Measurements from ENCODE around the gene ZNF626. TPM values are rescaled to one million over a fixed set of nuclear protein-coding genes. Genes with fewer than 3 reads are reported as not detected.
"Not testable (repeated sequence)": the region's sequence is repeated elsewhere in the genome, so short reads cannot be mapped to it uniquely, and the experiment has no call there.

ZNF626 gene
- total RNA-seq (59.8 TPM), polyA plus RNA-seq (8.6 TPM)

DNA sequence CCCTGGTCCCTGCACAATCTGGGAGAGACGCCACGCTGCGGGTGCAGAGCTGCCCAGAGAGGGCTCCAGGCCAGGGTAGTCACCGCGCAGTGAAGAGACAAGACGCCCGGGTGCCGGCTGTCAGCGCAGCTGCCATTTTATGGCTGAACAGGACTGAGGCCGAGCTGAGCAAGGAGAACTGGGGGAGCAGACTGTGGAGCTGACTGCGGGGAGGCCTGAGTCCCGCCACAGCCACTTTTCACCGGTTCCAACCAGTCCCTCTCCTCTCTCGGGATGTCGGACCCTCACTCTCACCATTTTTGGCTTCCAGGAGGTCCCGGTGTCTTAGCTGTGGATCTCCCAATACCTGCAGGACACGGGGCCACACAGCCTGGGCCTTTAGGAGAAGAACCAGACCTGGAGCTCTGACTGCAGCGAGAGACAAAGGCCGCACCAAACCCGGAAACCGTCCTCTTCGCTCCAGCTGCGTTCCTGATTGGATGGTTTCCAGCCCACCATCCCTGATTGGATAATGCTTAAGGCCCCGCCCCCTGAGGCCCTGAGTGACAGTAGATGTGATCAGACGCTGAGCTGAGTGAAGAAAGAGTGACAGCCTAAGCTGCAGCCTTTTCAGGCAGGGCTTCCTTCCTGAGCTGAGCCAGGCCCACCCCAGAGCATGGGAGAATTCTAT, at the start of gene ZNF626:
Gene ZNF626, minus strand, starts transcription at position 422 of the 670 bp plus-strand sequence. Its CDS starts 125 bp downstream, at position 297.
- peak within 1 kb of the TSS; percentile 70 for H3K4me3 ChIP-seq (ENCODE audit: low read depth, low read length)
- peaks cover 5% of the 10 kb centered on the region for H3K4me1 ChIP-seq (ENCODE audit: insufficient read depth)
- H3K27ac ChIP-seq (ENCODE audit: low read depth): peak within 1 kb of the TSS; percentile 94
- H3K36me3 ChIP-seq (ENCODE audit: insufficient read depth): peaks cover 2% of the 10 kb centered on the region
- under 1% methylated on average over 25 of the region's 25 CpGs for WGBS
- peak; percentile 97 for DNase-seq (ENCODE audit: extremely low spot score)

DNA sequence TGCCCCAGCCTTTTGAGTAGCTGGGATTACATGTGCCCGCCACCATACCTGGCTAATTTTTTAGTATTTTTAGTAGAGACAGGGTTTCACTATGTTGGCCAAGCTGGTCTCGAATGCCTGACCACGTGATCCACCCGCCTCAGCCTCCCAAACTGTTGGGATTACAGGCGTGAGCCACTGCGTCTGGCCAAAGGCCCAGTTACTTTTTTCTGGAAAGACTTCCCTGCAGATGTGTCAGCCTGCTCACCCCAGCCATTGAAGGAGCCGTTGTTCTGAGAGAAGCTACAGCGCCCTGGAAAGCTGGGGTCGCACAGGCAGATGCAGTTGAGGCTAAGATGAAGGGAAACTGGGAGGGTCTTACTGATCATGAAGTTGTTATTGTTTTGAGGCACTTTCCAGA, 7.9 kb upstream of the ZNF626 start:
- no peak overlapping the region for H3K27ac ChIP-seq (ENCODE audit: low read depth)
- H3K4me3 ChIP-seq (ENCODE audit: low read depth, low read length): no peak overlapping the region
- no peaks in the 10 kb centered on the region for H3K36me3 ChIP-seq (ENCODE audit: insufficient read depth)
- no peaks in the 10 kb centered on the region for H3K4me1 ChIP-seq (ENCODE audit: insufficient read depth)
- DNase-seq (ENCODE audit: extremely low spot score): no peak
- 74% methylated on average over 9 of the region's 9 CpGs for WGBS

DNA sequence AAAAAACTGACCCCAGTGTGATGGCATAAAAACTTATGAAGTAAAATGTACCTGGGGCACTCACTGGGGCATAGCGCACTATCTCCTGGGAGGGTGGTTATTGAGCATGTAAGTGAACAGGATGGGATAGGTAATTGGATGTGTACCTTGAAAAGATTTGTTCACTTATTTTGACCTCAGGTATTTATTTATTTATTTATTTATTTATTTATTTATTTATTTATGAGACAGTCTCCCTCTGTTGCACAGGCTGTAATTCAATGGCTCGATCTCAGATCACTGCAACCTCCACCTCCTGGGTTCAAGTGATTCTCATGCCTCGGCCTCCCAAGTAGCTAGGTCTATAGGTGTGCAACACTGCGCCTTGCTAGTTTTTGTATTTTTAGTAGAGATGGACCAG, 5.9 kb upstream of the ZNF626 start:
- H3K4me1 ChIP-seq (ENCODE audit: insufficient read depth): no peaks in the 10 kb centered on the region
- H3K4me3 ChIP-seq (ENCODE audit: low read depth, low read length): no peak overlapping the region
- WGBS: 98% methylated on average over 4 of the region's 4 CpGs
- DNase-seq (ENCODE audit: extremely low spot score): no peak
- no peaks in the 10 kb centered on the region for H3K36me3 ChIP-seq (ENCODE audit: insufficient read depth)
- H3K27ac ChIP-seq (ENCODE audit: low read depth): no peak overlapping the region

DNA sequence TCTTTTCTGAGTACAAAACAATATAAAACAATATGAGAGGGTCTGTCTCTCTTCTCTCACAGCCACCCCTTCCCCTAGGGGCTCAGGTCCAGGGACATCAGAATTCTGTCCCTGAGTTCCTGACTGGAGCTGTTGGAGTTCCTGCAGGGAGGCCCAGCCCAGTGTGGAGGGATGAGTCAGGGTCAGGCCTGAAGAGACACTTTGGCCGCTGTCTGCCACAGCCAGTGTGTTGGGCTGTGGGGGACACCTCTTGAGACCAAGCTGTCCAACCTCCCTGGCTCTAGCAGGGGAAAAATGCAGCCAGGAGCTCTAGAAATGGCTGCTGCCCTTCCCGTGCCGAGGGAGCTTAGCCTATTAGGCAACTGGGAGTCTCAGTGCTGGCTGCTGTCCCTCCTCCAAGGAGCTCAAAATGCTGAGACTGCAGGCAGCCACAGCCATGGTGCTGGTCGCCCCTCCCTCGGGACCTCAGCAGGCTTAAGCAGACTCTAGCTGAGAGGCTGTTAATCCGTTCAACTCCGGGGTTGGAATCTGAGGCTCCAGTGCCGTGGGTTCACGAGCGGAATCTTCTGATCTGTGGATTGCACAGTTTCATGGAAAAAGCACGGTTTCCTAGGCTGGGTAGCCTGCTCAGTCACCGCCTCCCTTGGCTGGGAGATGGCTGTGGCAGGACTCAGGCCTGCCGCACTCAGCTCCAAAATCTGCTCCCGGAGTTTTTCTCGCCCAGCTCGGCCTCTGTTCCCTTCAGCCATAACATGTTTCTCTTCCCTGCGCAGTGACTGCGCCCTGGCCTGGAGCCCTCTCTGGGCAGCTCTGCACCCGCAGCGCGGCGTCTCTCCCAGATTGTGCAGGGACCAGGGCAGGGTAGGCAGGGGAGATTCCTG, 3.8 kb upstream of the ZNF626 start:
- H3K36me3 ChIP-seq (ENCODE audit: insufficient read depth): no peaks in the 10 kb centered on the region
- no peak overlapping the region for H3K4me3 ChIP-seq (ENCODE audit: low read depth, low read length)
- H3K4me1 ChIP-seq (ENCODE audit: insufficient read depth): no peaks in the 10 kb centered on the region
- DNase-seq (ENCODE audit: extremely low spot score): no peak
- WGBS: 38% methylated on average over 22 of the region's 22 CpGs
- H3K27ac ChIP-seq (ENCODE audit: low read depth): peak overlapping the region; percentile 83

DNA sequence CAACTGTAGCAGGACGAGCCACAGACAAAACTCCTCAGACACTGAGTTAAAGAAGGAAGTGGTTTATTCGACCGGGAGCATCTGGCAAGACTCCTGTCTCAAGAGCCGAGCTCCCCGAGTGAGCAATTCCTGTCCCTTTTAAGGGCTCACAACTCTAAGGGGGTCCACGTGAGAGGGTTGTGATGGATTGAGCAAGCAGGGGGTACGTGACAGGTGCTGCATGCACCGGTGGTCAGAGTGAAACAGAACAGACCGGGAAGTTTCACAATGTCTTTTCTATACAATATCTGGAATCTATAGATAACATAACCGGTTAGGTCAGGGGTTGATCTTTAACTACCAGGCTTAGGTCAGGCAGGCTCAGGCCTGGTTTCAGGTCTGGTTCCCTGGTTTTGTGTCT, 3.1 kb upstream of the ZNF626 start:
- peak overlapping the region; percentile 83 for H3K27ac ChIP-seq (ENCODE audit: low read depth)
- 58% methylated on average over 10 of the region's 10 CpGs for WGBS
- not testable (repeated sequence) for H3K36me3 ChIP-seq (ENCODE audit: insufficient read depth); H3K4me1 ChIP-seq (ENCODE audit: insufficient read depth); DNase-seq (ENCODE audit: extremely low spot score); H3K4me3 ChIP-seq (ENCODE audit: low read depth, low read length)

DNA sequence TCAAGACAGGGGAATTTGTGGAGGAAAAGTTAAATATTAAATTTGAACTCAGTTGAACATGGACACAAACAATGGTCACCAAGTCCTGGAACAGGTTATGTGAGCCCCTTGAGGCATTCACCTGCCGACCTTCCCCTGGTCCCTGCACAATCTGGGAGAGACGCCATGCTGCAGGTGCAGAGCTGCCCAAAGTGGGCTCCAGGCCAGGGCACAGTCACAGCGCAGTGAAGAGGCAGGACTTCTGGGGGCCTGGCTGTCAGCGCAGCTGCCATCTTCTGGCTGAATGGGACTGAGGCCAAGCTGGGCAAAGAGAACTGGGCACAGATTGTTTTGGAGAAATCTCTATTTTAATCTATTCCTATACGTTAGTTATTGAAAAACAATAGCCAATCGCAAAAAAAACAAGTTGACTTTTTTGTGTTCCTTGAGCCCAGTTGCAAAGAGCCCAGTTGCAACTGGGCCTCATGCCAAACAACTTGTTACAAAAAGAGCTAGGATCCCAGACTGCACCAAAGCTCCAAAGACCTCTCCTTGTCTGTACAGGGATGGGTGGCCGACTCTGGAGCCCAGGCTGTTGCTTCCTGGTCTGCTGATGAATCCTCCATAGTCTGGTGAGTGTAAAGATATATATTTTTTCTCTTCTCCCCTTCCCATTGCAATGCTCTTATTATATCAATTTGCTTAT, 1.2 kb upstream of the ZNF626 start:
- H3K4me1 ChIP-seq (ENCODE audit: insufficient read depth): peaks cover 5% of the 10 kb centered on the region
- no peak overlapping the region for H3K4me3 ChIP-seq (ENCODE audit: low read depth, low read length)
- DNase-seq (ENCODE audit: extremely low spot score): no peak
- no peaks in the 10 kb centered on the region for H3K36me3 ChIP-seq (ENCODE audit: insufficient read depth)
- 77% methylated on average over 7 of the region's 7 CpGs for WGBS
- H3K27ac ChIP-seq (ENCODE audit: low read depth): no peak overlapping the region

DNA sequence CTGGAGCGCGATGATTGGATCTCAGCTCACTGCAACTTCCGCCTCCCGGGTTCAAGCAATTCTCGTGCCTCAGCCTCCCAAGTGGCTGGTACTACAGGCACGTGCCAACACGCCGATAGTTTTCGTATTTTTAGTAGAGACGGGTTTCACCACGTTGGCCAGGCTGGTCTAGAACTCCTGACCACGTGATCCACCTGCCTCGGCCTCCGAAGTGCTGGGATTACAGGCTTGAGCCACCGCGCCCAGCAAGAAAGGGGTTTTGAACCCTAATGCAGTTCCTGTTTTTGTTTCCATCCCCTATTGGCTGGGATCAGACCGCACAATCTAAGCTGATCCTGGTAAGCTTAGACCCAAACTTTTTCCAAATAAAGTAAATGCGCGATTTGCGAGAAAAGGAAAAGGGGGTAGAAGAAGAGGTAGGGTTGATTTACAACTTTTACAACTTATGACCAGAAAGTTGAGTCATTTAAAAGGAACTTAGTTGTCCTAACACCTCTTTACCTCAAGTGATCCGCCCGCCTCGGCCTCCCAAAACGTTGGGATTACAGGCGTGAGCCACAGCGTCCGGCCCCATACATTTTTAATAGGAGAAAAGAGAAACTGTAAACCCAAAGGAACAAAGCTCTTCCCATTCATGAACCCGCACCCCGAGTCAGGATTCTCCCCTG, 764 bp downstream of the ZNF626 start:
- DNase-seq (ENCODE audit: extremely low spot score): no peak
- whole genome bisulfite sequencing: 17% methylated on average over 29 of the region's 29 CpGs
- peaks cover 2% of the 10 kb centered on the region for H3K36me3 ChIP-seq (ENCODE audit: insufficient read depth)
- H3K27ac ChIP-seq (ENCODE audit: low read depth): peak overlapping the region; percentile 94
- H3K4me1 ChIP-seq (ENCODE audit: insufficient read depth): peaks cover 5% of the 10 kb centered on the region
- H3K4me3 ChIP-seq (ENCODE audit: low read depth, low read length): peak overlapping the region; percentile 70

DNA sequence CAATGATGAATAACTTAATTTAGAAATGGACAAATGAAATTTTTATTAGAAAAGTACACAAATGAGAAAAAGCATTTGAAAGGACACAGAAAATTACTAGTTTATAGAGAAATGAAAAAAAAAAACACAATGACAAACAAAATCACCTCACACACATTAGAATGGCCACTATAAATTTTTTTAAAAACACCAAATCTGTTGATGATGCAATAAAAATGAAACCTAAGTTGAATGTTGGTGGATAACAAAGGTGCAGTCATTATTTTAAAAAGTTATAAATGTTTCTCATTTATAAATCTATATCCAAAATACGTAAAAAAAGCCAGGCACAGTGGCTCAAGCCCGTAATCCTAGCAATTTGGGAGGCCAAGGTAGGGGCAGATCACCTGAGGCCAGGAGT, 20.8 kb downstream of the ZNF626 start:
- Histone ChIP-seq H3K27ac (ENCODE audit: low read depth) (no peak overlapping the region), H3K4me1 (ENCODE audit: insufficient read depth) (no peaks in the 10 kb centered on the region), H3K4me3 (ENCODE audit: low read depth, low read length) (no peak overlapping the region), H3K36me3 (ENCODE audit: insufficient read depth) (peaks cover 2% of the 10 kb centered on the region)
- DNase-seq (ENCODE audit: extremely low spot score): no peak
- 98% methylated on average over 2 of the region's 2 CpGs for WGBS

DNA sequence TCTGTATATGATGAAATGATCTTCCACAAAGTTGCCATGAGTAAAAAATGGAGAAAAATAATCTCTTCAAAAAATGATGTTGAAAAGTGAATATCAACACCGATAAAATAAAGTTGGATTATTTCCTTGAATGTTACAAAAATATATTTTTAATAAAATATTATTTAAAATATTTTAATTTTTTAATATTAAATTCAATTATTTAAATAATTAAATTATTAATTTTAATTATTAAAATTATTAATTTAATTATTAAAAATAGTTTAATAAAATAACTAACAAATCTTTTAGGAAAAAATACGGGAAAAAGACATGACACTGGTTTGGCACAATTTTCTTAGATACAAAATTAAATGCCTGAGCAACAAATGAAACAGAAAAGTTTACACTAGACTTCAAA, 21.3 kb downstream of the ZNF626 start:
- H3K4me1 ChIP-seq (ENCODE audit: insufficient read depth): no peaks in the 10 kb centered on the region
- H3K27ac ChIP-seq (ENCODE audit: low read depth): no peak overlapping the region
- 98% methylated on average over 2 of the region's 2 CpGs for WGBS
- peaks cover 6% of the 10 kb centered on the region for H3K36me3 ChIP-seq (ENCODE audit: insufficient read depth)
- H3K4me3 ChIP-seq (ENCODE audit: low read depth, low read length): no peak overlapping the region
- DNase-seq (ENCODE audit: extremely low spot score): no peak

DNA sequence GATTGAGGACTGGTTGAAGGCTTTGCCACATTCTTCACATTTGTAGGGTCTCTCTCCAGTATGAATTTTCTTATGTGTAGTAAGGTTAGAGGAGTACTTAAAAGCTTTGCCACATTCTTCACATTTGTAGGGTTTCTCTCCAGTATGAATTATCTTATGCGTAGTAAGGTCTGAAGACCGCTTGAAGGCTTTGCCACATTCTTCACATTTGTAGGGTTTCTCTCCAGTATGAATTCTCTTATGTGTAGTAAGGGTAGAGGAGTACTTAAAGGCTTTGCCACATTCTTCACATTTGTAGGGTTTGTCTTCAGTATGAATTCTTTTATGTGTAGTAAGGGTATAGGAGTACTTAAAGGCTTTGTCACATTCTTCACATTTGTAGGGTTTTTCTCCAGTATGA, 36.8 kb downstream of the ZNF626 start:
- not testable (repeated sequence) for H3K36me3 ChIP-seq (ENCODE audit: insufficient read depth); DNase-seq (ENCODE audit: extremely low spot score); H3K27ac ChIP-seq (ENCODE audit: low read depth); H3K4me3 ChIP-seq (ENCODE audit: low read depth, low read length); H3K4me1 ChIP-seq (ENCODE audit: insufficient read depth)
- WGBS: over 99% methylated on average over 2 of the region's 2 CpGs

DNA sequence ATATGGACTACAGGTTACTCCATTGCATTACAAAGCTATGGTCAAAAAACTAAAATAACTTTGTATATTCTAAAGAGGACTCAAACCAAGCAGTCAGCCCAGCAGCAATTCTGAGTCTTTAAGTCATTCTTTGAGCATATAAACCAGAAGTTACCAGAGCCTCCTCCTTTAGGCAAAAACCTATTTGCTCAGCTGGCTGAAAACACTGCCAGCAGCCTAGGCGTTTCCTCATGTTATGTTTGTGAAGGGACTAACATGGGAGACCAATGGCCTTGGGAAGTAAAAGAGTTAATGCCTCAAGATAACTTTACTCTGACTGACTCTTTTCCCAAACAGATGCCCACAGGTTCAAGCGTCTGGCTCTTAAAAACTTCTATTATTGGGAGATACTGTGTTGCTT, 45.3 kb downstream of the ZNF626 start:
- Histone ChIP-seq H3K4me1 (ENCODE audit: insufficient read depth) (no peaks in the 10 kb centered on the region), H3K4me3 (ENCODE audit: low read depth, low read length) (no peak overlapping the region), H3K36me3 (ENCODE audit: insufficient read depth) (no peaks in the 10 kb centered on the region), H3K27ac (ENCODE audit: low read depth) (no peak overlapping the region)
- WGBS: 62% methylated on average over 2 of the region's 2 CpGs
- DNase-seq (ENCODE audit: extremely low spot score): no peak

DNA sequence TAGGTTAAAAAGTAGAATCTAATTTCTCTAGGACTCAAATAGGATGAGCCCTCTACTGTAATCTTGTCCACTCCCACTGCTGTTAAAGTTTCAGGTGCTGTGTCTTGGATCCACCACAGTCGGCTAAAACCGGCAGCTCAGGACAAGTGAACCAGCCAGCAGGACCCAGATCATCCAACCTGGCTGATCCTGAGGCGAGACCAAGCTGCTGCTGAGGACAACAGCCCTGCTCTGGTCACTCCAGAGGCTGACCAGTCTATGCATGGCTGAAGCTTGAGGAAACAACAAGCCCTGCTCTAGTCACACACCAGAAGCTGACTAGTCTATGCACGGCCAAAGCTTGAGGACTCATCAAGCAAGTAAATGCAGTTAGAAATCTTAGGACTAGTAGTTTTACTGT, 46.4 kb downstream of the ZNF626 start:
- WGBS: 88% methylated on average over 4 of the region's 4 CpGs
- not testable (repeated sequence) for H3K4me1 ChIP-seq (ENCODE audit: insufficient read depth); H3K27ac ChIP-seq (ENCODE audit: low read depth)

DNA sequence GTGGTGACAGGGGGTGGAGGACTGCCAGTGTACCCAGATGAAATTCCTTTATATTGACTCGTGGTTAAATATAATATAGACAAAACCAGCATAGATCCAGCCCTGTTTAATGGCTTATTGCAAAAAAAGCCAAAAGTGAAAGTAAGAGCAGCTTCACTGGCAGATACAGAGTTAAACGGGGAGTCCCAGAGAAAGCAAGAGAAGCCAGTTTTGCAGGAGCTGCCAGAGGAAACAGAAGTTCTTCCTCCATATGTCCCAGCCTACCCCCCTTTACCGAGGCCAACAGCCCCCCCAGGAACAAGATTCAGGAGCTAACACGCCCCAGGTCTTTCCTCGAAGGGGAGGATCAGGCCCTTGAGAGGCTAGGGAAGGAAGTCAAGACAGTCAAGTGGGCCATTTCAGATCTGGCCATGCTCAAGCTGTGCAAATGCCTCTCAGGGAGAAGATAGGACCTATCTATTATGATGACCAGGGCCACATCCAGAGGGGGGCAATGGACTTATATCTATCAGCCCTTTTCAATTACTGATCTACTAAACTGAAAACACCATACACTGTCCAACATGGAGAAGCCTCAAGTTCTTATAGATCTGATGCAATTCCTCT, 48.6 kb downstream of the ZNF626 start:
- Histone ChIP-seq H3K27ac (ENCODE audit: low read depth) (no peak overlapping the region), H3K4me1 (ENCODE audit: insufficient read depth) (no peaks in the 10 kb centered on the region), H3K36me3 (ENCODE audit: insufficient read depth) (no peaks in the 10 kb centered on the region), H3K4me3 (ENCODE audit: low read depth, low read length) (peak overlapping the region; percentile 21)
- no peak for DNase-seq (ENCODE audit: extremely low spot score)
- 51% methylated on average over 5 of the region's 5 CpGs for WGBS

More for the DNA sequence above, 46.4 kb downstream of the ZNF626 start:
- H3K36me3 ChIP-seq (ENCODE audit: insufficient read depth); H3K4me3 ChIP-seq (ENCODE audit: low read depth, low read length); DNase-seq (ENCODE audit: extremely low spot score): not testable (repeated sequence)

Data from urinary bladder (tissue), 4 donors.